DOHH2 (cell line): Measurements from ENCODE around the gene TBC1D16.

Experiments
- H3F3A ChIP-seq: fragments of 200-600 bp; sonication (generic), shearing (Covaris generic); 2 replicates; pipeline ENCODE4 v1.6.0; 2016; ENCODE audit warnings: antibody characterized with exemption, mild to moderate bottlenecking; ENCODE audit not compliant: control insufficient read depth, insufficient read depth
- H3K27ac ChIP-seq: fragments of 200-600 bp; sonication (generic); 2 replicates; pipeline ENCODE4 v1.5.1; 2014; ENCODE audit warnings: low read depth, mild to moderate bottlenecking, low read length, moderate library complexity
- H3K27me3 ChIP-seq: fragments of 200-600 bp; sonication (generic); 2 replicates; pipeline ENCODE4 v1.6.1; 2014; ENCODE audit warnings: mild to moderate bottlenecking, low read length, mixed read lengths; ENCODE audit not compliant: control insufficient read depth
- H3K36me3 ChIP-seq: fragments of 200-600 bp; sonication (generic); 2 replicates; pipeline ENCODE4 v1.6.1; 2014; ENCODE audit warnings: mild to moderate bottlenecking, low read length, moderate library complexity, mixed read lengths; ENCODE audit not compliant: control insufficient read depth
- H3K4me1 ChIP-seq: fragments of 200-600 bp; sonication (generic); 2 replicates; pipeline ENCODE4 v1.6.1; 2014; ENCODE audit warnings: mild to moderate bottlenecking, low read length, mixed read lengths; ENCODE audit not compliant: control insufficient read depth
- H3K4me2 ChIP-seq: fragments of 200-600 bp; sonication (generic); 2 replicates; pipeline ENCODE4 v1.6.0; 2014; ENCODE audit warnings: mild to moderate bottlenecking, low read length, moderate library complexity
- H3K4me3 ChIP-seq: fragments of 200-600 bp; sonication (generic); 2 replicates; pipeline ENCODE4 v1.5.1; 2014; ENCODE audit warnings: mild to moderate bottlenecking, low read length, mixed read lengths
- H3K79me2 ChIP-seq: fragments of 200-600 bp; sonication (generic); 2 replicates; pipeline ENCODE4 v1.6.1; 2014; ENCODE audit warnings: mild to moderate bottlenecking, low read length, mixed read lengths; ENCODE audit not compliant: control insufficient read depth
- H3K9me2 ChIP-seq: fragments of 200-600 bp; sonication (generic); replicated peaks from 2 replicates; pipeline ENCODE4 v1.6.1; 2014; ENCODE audit warnings: mild to moderate bottlenecking, low read length, mixed read lengths; ENCODE audit not compliant: control insufficient read depth
- H3K9me3 ChIP-seq: fragments of 200-600 bp; sonication (generic); 2 replicates; pipeline ENCODE4 v1.6.1; 2014; ENCODE audit warnings: antibody characterized with exemption, low read length, mixed read lengths; ENCODE audit not compliant: control insufficient read depth, insufficient read depth
- H4K20me1 ChIP-seq: fragments of 200-600 bp; sonication (generic); 2 replicates; pipeline ENCODE4 v1.6.0; 2014; ENCODE audit warnings: low read depth, mild to moderate bottlenecking, antibody characterized with exemption, low read length, moderate library complexity; ENCODE audit not compliant: control insufficient read depth, insufficient read depth
- EZH2phosphoT487 ChIP-seq: fragments of 200-600 bp; sonication (generic); IDR thresholded peaks from 2 replicates; pipeline ENCODE4 v1.6.1; 2017; ENCODE audit warnings: borderline replicate concordance, mild to moderate bottlenecking, antibody characterized with exemption, low read length, moderate library complexity, mixed read lengths
- TF ChIP-seq, protein P1 (sequence below): fragments of 200-600 bp; sonication (generic); IDR thresholded peaks from one replicate; pipeline ENCODE4 v1.5.1; 2014; ENCODE audit warnings: antibody characterized with exemption, mild to moderate bottlenecking, low read depth, low read length; ENCODE audit not compliant: poor library complexity, severe bottlenecking

Gene TBC1D16

DNA sequence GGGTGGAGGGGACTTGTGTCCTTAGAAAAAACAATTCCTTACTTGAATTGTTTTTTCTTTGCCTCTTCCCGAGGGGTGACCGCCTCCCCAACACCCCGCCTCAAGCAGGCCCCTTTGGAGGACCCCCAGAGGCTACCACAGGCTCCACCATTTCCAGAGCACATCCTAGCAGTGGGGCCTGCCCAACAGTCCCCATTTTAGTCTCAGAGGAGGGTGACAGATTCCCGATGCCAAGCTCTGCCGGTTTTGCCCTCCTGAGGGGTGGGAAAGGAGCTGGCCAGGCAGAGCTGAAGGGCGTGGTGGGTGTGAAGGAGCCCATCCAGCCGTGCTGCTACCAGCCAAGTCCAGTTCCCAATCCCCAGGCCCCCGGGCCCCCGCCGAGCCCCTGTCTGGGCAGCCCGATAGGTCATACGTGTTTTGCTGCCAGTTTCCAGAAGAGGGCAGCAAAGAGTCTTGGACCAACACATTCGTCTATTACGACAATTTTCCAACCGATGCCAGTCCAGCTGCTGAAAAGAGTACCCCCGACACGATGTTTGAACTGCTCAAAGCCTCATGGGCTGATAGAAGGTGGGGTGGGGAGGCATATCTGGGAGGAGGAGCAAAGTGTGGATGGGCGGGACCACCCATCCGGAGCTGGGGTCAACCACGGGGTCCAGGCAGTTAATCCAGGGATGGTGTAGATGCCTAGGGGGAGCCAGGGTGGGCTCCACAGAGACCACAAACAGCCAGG lies 46.9 kb upstream of the TBC1D16 start:
- Histone ChIP-seq H3K36me3 (no peaks in the 10 kb centered on the region), H3K9me2 (no peaks in the 10 kb centered on the region), H3F3A (no peaks in the 10 kb centered on the region), H3K79me2 (no peaks in the 10 kb centered on the region), H3K27me3 (peaks cover 6% of the 10 kb centered on the region; the same call in 1 of the 2 replicates), H3K4me2 (no peak overlapping the region), H3K4me1 (no peaks in the 10 kb centered on the region), H3K27ac (no peak overlapping the region), H4K20me1 (no peaks in the 10 kb centered on the region), H3K9me3 (no peaks in the 10 kb centered on the region), H3K4me3 (no peak overlapping the region)
- no peak for TF ChIP-seq EZH2phosphoT487
- TF ChIP-seq, protein P1, sequence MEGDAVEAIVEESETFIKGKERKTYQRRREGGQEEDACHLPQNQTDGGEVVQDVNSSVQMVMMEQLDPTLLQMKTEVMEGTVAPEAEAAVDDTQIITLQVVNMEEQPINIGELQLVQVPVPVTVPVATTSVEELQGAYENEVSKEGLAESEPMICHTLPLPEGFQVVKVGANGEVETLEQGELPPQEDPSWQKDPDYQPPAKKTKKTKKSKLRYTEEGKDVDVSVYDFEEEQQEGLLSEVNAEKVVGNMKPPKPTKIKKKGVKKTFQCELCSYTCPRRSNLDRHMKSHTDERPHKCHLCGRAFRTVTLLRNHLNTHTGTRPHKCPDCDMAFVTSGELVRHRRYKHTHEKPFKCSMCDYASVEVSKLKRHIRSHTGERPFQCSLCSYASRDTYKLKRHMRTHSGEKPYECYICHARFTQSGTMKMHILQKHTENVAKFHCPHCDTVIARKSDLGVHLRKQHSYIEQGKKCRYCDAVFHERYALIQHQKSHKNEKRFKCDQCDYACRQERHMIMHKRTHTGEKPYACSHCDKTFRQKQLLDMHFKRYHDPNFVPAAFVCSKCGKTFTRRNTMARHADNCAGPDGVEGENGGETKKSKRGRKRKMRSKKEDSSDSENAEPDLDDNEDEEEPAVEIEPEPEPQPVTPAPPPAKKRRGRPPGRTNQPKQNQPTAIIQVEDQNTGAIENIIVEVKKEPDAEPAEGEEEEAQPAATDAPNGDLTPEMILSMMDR: peak; percentile 88

DNA sequence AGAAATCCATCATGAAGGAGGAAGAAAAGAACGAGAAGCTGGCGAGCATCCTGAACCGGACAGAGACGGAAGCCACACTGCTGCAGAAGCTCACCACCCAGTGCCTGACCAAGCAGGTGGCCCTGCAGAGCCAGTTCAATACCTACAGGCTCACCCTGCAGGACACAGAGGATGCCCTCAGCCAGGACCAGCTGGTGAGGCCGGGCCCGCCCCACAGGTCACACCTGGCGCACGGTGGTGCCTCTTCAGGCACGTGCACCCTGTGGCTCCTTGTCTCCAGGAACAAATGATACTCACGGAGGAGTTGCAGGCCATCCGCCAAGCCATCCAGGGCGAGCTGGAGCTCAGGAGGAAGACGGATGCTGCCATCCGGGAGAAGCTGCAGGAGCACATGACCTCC lies 45.9 kb upstream of the TBC1D16 start:
- TF ChIP-seq EZH2phosphoT487: no peak
- TF ChIP-seq, protein P1: no peak
- no peak overlapping the region for H3K27ac ChIP-seq
- H4K20me1 ChIP-seq: no peaks in the 10 kb centered on the region
- H3K4me3 ChIP-seq: no peak overlapping the region
- no peaks in the 10 kb centered on the region for H3K36me3 ChIP-seq
- no peak overlapping the region for H3K4me2 ChIP-seq
- H3F3A ChIP-seq: no peaks in the 10 kb centered on the region
- H3K4me1 ChIP-seq: no peaks in the 10 kb centered on the region
- no peaks in the 10 kb centered on the region for H3K9me3 ChIP-seq
- H3K9me2 ChIP-seq: no peaks in the 10 kb centered on the region
- H3K79me2 ChIP-seq: no peaks in the 10 kb centered on the region
- H3K27me3 ChIP-seq: peaks cover 6% of the 10 kb centered on the region; the same call in 1 of the 2 replicates

DNA sequence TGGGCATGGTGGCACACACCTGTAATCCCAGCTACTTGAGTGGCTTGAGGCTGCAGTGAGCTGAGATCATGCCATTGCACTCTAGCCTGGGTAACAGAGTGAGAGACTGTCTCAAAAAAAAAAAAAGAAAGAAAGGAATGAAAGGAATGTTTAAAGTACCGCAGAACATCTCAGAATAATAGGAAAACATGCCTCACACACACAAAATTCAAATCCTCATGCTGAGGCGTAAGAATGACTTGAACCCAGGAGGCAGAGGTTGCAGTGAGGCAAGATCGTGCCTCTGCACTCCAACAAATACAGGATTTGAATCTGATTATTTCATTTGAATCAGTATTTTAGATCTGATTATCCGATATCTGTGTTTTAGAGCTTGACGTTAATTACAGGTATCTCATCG lies 44.4 kb upstream of the TBC1D16 start:
- no peaks in the 10 kb centered on the region for H3K79me2 ChIP-seq
- H3K4me3 ChIP-seq: no peak overlapping the region
- no peaks in the 10 kb centered on the region for H3F3A ChIP-seq
- H3K4me1 ChIP-seq: no peaks in the 10 kb centered on the region
- no peak overlapping the region for H3K27ac ChIP-seq
- H3K4me2 ChIP-seq: no peak overlapping the region
- no peaks in the 10 kb centered on the region for H4K20me1 ChIP-seq
- TF ChIP-seq, protein P1: no peak
- TF ChIP-seq EZH2phosphoT487: no peak
- no peaks in the 10 kb centered on the region for H3K36me3 ChIP-seq
- H3K27me3 ChIP-seq: peaks cover 6% of the 10 kb centered on the region; the same call in 1 of the 2 replicates
- no peaks in the 10 kb centered on the region for H3K9me2 ChIP-seq
- no peaks in the 10 kb centered on the region for H3K9me3 ChIP-seq
